ENCODE data around the gene ARHGAP30. TPM values are rescaled to one million over a fixed set of nuclear protein-coding genes. Genes with fewer than 3 reads are reported as not detected.
"Not testable (repeated sequence)": the region's sequence is repeated elsewhere in the genome, so short reads cannot be mapped to it uniquely, and the experiment has no call there.

The ARHGAP30 gene, protein sequence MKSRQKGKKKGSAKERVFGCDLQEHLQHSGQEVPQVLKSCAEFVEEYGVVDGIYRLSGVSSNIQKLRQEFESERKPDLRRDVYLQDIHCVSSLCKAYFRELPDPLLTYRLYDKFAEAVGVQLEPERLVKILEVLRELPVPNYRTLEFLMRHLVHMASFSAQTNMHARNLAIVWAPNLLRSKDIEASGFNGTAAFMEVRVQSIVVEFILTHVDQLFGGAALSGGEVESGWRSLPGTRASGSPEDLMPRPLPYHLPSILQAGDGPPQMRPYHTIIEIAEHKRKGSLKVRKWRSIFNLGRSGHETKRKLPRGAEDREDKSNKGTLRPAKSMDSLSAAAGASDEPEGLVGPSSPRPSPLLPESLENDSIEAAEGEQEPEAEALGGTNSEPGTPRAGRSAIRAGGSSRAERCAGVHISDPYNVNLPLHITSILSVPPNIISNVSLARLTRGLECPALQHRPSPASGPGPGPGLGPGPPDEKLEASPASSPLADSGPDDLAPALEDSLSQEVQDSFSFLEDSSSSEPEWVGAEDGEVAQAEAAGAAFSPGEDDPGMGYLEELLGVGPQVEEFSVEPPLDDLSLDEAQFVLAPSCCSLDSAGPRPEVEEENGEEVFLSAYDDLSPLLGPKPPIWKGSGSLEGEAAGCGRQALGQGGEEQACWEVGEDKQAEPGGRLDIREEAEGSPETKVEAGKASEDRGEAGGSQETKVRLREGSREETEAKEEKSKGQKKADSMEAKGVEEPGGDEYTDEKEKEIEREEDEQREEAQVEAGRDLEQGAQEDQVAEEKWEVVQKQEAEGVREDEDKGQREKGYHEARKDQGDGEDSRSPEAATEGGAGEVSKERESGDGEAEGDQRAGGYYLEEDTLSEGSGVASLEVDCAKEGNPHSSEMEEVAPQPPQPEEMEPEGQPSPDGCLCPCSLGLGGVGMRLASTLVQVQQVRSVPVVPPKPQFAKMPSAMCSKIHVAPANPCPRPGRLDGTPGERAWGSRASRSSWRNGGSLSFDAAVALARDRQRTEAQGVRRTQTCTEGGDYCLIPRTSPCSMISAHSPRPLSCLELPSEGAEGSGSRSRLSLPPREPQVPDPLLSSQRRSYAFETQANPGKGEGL
- polyA plus RNA-seq (ENCODE audit: insufficient read length in 3 of 3) = 1 to 10 TPM; 1.9 to 2.2 (median 2.0) TPM

DNA sequence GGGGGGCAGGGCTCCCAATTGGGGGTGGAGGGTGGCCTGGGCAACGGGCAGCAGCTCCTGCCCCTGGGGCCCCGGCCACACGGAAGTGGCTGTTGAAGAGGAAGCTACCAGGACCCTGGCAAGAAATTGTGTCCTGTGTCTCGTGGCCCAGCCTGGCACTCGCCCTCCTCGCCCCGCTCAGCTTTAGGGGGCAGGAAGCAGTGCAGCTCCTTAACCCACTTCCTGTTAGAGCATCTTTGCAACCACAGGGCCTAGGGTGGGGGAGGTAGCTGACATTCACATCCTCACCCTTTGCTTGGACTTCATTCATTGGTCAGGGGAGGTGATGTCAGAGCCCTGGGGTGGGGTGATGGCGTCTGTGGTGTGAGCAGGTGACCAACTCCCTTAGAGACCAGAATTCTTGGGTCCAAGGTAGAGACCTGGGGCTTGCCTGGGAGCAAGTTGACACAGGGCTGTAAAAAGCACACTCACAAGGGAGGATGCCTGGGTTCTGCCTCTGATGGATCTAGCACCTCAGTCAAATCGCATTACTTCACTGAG lies at the start of gene ARHGAP30:
Gene ARHGAP30 (minus strand): TSS at position 161 of the 540 bp plus-strand sequence. CDS start 267 bp downstream, outside the sequence.
- no peak for DNase-seq (ENCODE audit: low read depth in 3 of 3, low spot score in 2 of 3)

- peak; percentile 74 to 82 (median 78) for DNase-seq (ENCODE audit: low read depth in 3 of 3, low spot score in 2 of 3)
Observed at GRCh38 chr1:161117759-161118581, 48.3 kb upstream of the ARHGAP30 start, which contains the start of the genes NIT1 and PFDN2. TSS of gene NIT1 (plus strand) at chr1:161118105. CDS start at chr1:161118177, 72 bp downstream. TSS of gene PFDN2 (minus strand) at chr1:161118037. CDS start at chr1:161118026, 11 bp downstream.

DNA sequence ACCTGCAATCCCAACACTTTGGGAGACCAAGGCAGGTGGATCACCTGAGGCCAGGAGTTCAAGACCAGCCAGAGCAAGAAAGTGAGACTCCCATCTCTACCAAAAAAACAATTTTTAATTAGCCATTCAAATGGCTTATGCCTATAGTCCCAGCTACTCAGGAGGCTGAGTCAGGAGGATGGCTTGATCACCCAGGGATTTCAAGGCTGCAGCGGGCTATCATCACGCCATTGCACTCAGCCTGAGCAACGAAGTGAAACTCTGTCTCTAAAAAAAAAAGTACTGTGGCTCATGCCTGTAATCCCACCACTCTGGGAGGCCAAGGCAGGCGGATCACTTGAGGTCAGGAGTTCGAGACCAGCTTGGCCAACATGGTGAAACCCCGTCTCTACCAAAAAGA lies 46.3 kb upstream of the ARHGAP30 start:
- not testable (repeated sequence) for DNase-seq (ENCODE audit: low read depth in 3 of 3, low spot score in 2 of 3)

DNA sequence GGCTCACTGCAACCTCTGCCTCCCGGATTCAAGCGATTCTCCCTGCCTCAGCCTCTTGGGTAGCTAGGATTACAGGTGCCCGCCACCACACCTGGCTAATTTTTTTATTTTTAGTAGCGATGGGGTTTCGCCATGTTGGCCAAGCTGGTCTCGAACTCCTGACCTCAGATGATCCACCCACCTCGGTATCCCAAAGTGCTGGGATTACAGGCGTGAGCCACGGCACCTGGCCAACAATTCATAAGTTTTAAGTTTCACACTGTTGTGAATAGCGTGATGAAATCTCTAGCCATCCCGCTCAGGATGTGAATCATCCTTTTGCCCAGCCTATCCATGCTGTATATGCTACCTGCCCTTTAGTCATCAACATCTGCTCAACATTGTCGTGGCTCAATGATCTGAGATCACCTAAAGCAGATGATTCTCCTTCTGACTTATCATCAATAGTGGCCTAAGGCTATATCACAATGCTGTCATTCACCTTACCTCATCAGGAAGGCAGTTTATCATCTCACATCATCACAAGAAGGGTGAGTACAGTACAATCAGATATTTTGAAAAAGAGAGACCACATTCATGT lies 45.5 kb upstream of the ARHGAP30 start:
- no peak for DNase-seq (ENCODE audit: low read depth in 3 of 3, low spot score in 2 of 3)

DNA sequence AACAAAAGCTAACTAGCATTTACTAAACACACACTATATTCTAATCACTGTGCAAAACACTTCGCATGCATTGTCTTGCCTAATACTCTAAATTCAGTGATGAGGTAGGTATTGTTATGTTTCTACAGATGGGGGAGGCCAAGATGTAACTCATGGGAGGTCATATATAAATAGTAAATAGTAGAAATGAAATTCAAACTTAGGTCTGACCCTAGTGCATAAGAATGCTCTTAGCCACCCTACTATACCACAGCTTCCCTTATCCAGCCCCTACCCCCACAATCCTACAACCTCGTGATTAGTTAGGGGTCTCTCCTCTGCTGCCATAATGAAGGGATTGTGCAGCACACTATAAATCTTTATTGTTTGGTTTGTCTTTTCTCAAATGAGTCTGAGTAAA lies 44.9 kb upstream of the ARHGAP30 start:
- DNase-seq (ENCODE audit: low read depth in 3 of 3, low spot score in 2 of 3) = no peak

DNA sequence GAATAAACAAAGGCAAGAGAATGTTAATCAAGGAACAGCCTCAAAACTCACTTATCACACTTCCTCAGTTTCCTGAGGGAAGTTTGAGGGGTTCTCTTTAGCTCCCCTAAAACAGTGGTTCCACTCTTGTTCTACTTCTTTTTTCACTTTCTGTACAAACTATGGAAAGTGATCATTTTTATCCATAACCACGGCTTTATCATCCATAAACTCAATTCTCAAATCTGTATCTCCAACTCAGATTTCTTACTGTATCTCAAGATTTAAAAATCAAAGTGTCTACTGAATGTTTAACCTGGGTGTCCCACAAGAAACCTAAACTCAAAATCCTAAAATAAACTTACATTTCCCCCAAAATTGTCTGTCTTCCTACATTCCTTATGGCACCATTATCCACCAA lies 44.2 kb upstream of the ARHGAP30 start:
- no peak for DNase-seq (ENCODE audit: low read depth in 3 of 3, low spot score in 2 of 3)

DNA sequence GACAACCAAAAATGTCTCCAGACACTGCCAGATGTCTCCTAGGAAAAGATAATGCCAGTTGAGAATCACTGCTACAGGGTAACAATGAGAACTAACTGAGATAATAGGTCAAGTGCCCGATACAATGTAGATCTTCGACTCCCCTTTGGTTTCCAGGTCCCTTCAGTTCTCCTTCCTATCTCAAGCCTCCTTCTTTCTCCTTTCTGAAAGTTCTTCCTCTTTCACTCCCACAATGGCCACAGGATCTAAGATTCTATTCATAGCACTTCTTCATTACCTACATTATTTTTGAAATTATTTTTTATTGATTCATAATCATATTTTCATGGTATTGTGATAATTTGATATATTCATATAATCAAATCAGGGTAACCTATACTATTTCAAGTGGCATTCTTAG lies 41.8 kb upstream of the ARHGAP30 start:
- no peak for DNase-seq (ENCODE audit: low read depth in 3 of 3, low spot score in 2 of 3)

- DNase-seq (ENCODE audit: low read depth in 3 of 3, low spot score in 2 of 3) = no peak
Observed at GRCh38 chr1:161111117-161111516, 41.4 kb upstream of the ARHGAP30 start.

DNA sequence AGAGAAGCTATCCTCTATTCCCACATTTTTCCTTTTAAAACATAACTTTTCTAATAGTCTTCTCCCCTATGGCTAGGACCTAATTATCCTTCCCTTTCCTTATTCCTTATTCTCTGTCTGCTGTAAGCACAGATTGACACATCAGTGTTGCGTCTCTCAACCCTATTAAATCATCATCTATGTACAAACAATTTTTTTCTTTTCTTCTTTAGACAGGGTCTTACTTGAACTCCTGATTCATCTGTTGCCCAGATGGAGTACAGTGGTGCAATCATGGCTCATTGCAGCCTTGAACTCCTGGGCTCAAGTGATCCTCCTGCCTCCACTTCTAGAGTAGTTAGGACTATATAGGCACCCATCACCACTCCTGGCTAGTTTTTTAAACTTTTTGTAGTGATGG lies 36.7 kb upstream of the ARHGAP30 start:
- no peak for DNase-seq (ENCODE audit: low read depth in 3 of 3, low spot score in 2 of 3)

DNA sequence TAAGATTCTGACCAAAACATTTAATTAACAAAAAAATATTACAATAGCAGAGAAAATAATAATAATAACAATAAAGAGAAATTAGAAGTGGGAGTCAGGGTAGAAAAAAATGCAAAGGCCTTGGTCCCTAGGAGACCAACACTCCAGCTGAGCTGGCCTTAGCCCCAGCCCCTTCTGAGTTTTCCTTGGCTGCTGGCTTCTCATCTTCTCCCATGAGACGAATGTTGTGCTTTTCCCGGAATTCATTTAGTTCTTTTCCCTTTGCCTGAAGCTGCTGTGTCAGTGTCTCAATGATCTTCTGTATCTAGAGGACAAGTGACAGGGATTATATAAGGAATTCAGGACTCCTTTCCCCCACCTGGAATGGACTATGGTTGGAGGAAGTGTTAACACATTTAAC lies 30.9 kb upstream of the ARHGAP30 start:
- DNase-seq (ENCODE audit: low read depth in 3 of 3, low spot score in 2 of 3) = no peak

- DNase-seq (ENCODE audit: low read depth in 3 of 3, low spot score in 2 of 3) = no peak
Observed at GRCh38 chr1:161099090-161099802, 29.6 kb upstream of the ARHGAP30 start.

DNA sequence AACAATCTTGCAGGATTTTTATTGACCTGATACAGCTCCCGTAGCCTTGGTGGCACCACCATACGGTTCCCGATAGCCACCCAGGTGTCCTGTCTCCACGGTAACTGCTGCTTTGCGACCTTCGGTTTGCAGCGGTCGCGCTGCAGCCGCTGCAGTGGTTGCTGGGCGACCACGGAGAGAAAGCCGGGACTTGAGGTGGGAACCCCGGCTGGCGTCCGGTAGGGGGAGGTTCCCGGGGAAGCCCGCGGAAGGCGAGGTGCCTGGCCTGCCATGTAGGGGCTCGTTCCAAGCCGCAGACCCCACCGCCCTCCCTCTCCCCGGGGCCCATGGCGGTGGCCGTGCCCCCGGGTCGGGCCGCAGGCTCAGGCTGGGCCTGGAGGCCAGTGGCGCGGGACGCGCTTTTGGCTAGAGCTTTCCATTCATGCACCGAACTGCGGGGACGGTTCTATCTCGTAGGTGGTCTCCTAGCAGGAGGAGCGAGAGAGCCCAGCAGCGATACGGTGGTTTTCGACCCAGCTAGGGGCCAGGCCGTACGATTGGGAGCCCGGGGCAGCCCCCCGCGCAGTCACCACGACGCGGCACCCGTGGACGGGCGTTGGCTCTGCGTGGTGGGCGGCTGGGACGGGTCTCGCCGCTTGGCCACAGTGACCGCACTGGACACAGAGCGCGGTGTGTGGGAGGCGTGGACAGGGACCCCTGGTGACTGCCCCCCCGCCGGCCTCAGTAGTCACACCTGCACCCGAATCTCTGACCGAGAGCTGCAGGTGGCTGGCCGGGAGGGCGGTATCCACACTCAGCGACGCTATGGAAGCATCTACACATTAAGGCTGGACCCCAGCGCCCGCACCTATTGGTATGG lies 28.7 kb upstream of the ARHGAP30 start, which contains the start of gene KLHDC9:
Gene KLHDC9 (plus strand): TSS at position 152 of the 859 bp plus-strand sequence. CDS start 175 bp downstream, at position 327.
- DNase-seq (ENCODE audit: low read depth in 3 of 3, low spot score in 2 of 3) = peak; percentile 68 to 74 (median 72)

DNA sequence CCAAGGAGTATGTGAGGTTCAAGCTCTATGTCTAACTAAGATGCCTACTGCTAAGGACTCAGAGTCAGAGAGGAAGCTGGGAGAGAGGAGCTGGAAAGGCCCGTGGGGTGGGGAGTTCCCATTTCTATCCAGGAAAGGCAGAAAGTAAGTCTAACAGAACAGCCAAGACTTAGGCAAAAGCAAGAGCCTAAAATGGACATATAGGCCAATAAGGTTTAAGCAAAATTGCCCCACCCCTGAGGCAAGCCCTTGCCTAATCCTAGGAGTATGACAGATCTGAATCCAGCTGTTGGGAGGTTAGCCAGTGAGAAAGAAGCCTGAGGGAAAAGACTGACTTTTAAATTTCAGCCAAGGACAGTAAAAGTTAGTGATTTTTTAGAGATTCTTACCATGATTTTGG lies 26.8 kb upstream of the ARHGAP30 start:
- no peak for DNase-seq (ENCODE audit: low read depth in 3 of 3, low spot score in 2 of 3)

DNA sequence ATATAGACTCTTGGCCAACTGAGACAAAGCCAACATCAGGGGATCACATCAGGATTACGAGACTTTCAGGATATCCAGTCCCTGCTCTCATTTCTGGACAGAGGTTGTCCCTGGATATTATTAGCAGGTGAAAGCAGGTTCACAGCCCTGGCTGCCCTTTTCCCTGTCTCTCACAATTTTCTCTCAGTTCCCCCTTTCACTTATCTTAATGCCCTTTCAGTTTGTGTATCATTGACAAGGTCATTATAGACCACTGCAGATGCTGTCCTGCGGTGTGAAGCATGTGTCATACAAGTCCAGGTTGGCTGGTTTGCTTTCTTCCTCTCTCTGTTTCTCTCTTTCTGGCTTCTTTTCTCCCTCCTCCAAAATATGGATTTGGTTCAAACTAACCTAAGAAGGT lies 26.3 kb upstream of the ARHGAP30 start:
- DNase-seq (ENCODE audit: low read depth in 3 of 3, low spot score in 2 of 3) = no peak

DNA sequence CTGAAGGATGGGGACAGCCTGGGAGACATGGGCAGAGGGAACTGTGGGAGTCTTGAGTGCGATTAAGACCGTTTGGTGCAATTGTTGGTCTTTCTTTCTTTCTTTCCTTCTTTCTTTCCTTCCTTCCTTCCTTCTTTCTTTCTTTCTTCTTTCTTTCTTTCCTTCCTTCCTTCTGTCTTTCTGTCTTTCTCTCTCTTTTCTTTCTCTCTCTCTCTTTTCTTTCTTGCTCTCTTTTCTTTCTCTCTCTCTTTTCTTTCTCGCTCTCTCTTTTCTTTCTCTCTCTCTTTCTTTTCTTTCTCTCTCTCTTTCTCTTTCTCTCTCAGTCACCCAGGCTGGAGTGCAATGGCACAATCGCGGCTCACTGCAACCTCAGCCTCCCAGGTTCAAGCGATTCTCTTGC lies 25.5 kb upstream of the ARHGAP30 start:
- no peak for DNase-seq (ENCODE audit: low read depth in 3 of 3, low spot score in 2 of 3)

DNA sequence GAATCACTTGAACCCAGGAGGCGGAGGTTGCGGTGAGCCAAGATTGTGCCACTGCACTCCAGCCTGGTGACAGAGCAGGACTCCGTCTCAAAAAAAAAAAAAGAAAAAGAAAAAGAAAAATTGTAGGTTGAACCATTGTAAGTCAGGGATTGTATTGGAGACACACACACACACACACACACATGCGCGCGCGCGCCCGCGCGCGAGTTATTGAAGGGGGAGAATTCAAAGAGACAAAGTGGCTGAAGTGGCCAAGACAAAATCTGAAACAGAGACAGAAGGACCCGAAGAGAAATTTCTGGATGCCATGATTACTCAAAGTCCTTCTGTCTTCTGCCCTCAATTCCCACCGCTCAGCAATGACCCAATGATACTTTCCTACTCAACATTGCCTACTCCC lies 24.8 kb upstream of the ARHGAP30 start:
- no peak for DNase-seq (ENCODE audit: low read depth in 3 of 3, low spot score in 2 of 3)

DNA sequence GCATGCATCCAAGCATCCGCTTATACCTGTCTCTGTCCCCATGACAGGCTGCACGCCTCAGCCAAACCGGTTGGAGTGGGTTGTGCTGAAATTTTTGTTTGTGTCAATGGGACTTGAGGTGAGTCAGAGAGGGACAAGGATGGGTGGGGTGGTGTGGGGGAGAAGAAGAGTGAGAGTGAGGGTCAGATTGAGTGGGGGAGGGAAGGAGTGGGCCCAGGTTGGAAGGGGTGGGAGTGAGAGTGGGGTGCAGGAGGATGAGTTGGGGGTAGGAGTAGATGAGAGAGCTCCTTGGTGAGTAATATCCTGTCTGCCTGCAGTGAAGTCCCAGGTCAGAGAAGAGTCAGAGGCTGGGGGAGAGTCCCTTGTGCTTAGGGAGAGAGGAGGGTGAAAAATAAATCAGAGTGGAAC lies 22.9 kb upstream of the ARHGAP30 start:
- DNase-seq (ENCODE audit: low read depth in 3 of 3, low spot score in 2 of 3) = no peak
